K562 (cell line): ENCODE results near the gene ZC3H12C. TPM values are rescaled to one million over a fixed set of nuclear protein-coding genes. Genes with fewer than 3 reads are reported as not detected.

Experiments
- ATAC-seq: fragments of 200-7000 bp; cut with Tn5 transposase; 3 replicates; pipeline ENCODE4 v1.9.1; 2020; ENCODE audit warnings: moderate library complexity
- BruUV-seq: library from RNA; stranded (reverse); fragments of 400-500 nt; replicated peaks from 2 replicates; lab custom pipeline; 2021; lab: Mats Ljungman, UMichigan
- CTCF ChIA-PET: fragments of 300-600 bp; formaldehyde crosslinking; extraction: SDS; loops from one replicate; lab custom pipeline; 2021; ENCODE audit warnings: low intra/inter-chr PET ratio; lab: Yijun Ruan, JAX
- POLR2A ChIA-PET: fragments of 300-600, 350-650 bp; sonication (Branson Sonifier 250); formaldehyde crosslinking; extraction: SDS; loops from one replicate; lab custom pipeline; 2021; ENCODE audit warnings: antibody characterized with exemption, inconsistent platforms; lab: Yijun Ruan, JAX
- DNase-seq, 4 experiments: peaks; one replicate each; pipeline versions ENCODE4 v3.0.0 to v3.0.0-alpha.2; 2011 to 2018; ENCODE audit warnings: low spot score in 3 of 4, mixed read lengths in 3 of 4; ENCODE audit errors: extremely low read depth in 1 of 4
- FAIRE-seq: peaks from 2 replicates; lab custom pipeline; 2011; peaks lifted over from hg19 to GRCh38; lab: Jason Lieb, UNC
- H2AFZ ChIP-seq: 2 replicates; pipeline ENCODE4 v1.6.0; 2011; ENCODE audit warnings: low read depth, low read length, control low read depth, inconsistent platforms
- H3K27ac ChIP-seq: fragments of 200-600 bp; 3 replicates; pipeline ENCODE4 v1.8.0; 2011; ENCODE audit warnings: low read depth, mild to moderate bottlenecking, control low read depth, inconsistent platforms, low read length, moderate library complexity, mixed read lengths; ENCODE audit errors: extremely low read depth
- H3K27me3 ChIP-seq, 2 experiments: fragments of 300-600 bp in 1 of 2; 2 replicates in 1 of 2; 3 replicates in 1 of 2; pipeline versions ENCODE4 v1.6.0 to v1.8.0; 2011; ENCODE audit warnings: inconsistent platforms in 2 of 2, low read length in 2 of 2, mild to moderate bottlenecking in 1 of 2, mixed read lengths in 1 of 2, moderate library complexity in 1 of 2; ENCODE audit not compliant: control insufficient read depth in 2 of 2, insufficient read depth in 2 of 2
- H3K36me3 ChIP-seq: fragments of 300-600 bp; 3 replicates; pipeline ENCODE4 v1.8.0; 2011; ENCODE audit warnings: mild to moderate bottlenecking, low read length, inconsistent platforms; ENCODE audit not compliant: control insufficient read depth, insufficient read depth
- H3K4me1 ChIP-seq, 2 experiments: fragments of 200-600 bp in 1 of 2; replicated peaks in 1 of 2; 2 replicates in 1 of 2; 3 replicates in 1 of 2; pipeline versions ENCODE4 v1.5.1 to v1.8.0; 2011; ENCODE audit warnings: inconsistent platforms in 2 of 2, low read length in 2 of 2, mild to moderate bottlenecking in 1 of 2, mixed read lengths in 1 of 2, moderate library complexity in 1 of 2; ENCODE audit not compliant: control insufficient read depth in 2 of 2, insufficient read depth in 2 of 2
- H3K4me2 ChIP-seq: 2 replicates; pipeline ENCODE4 v1.6.1; 2011; ENCODE audit warnings: low read length, control low read depth, inconsistent platforms, mixed read lengths; ENCODE audit not compliant: insufficient read depth
- H3K4me3 ChIP-seq: fragments of 200-600 bp; sonication (generic), shearing (Covaris generic); 2 replicates; pipeline ENCODE4 v1.5.1; 2016; ENCODE audit warnings: control low read depth, inconsistent platforms
- H3K79me2 ChIP-seq: fragments of 200-600 bp; 3 replicates; pipeline ENCODE4 v1.8.0; 2011; ENCODE audit warnings: low read length, inconsistent platforms; ENCODE audit not compliant: control insufficient read depth, insufficient read depth
- H3K9ac ChIP-seq, 2 experiments: 2 replicates each; pipeline versions ENCODE4 v1.6.0 to v1.6.1; 2011; ENCODE audit warnings: low read depth in 2 of 2, low read length in 2 of 2, control low read depth in 1 of 2, inconsistent platforms in 1 of 2, mild to moderate bottlenecking in 1 of 2, mixed read lengths in 1 of 2; ENCODE audit not compliant: insufficient read depth in 1 of 2
- H3K9me1 ChIP-seq: one replicate; pipeline ENCODE4 v1.6.0; 2011; ENCODE audit warnings: inconsistent platforms, mild to moderate bottlenecking, low read length, moderate library complexity; ENCODE audit not compliant: control insufficient read depth, insufficient read depth
- H3K9me3 ChIP-seq: replicated peaks from 2 replicates; pipeline ENCODE4 v1.5.1; 2011; ENCODE audit warnings: low read depth, low read length, inconsistent platforms; ENCODE audit not compliant: control insufficient read depth, insufficient read depth
- H4K20me1 ChIP-seq: replicated peaks from 2 replicates; pipeline ENCODE4 v1.6.1; 2011; ENCODE audit warnings: low read length, inconsistent platforms, mixed read lengths; ENCODE audit not compliant: control insufficient read depth, insufficient read depth
- FOXM1 ChIP-seq, 2 experiments: fragments of 450-650 bp in 1 of 2; sonication (generic) in 1 of 2; formaldehyde crosslinking in 1 of 2; IDR thresholded peaks; 2 replicates each; pipeline versions ENCODE4 v1.6.1 to v1.9.0; 2017 to 2022; ENCODE audit warnings: low read depth in 2 of 2, mild to moderate bottlenecking in 2 of 2, missing genetic modification reagents in 1 of 2, moderate library complexity in 1 of 2
- HDGF ChIP-seq: fragments of 450-650 bp; IDR thresholded peaks from 2 replicates; pipeline ENCODE4 v1.6.1; 2016
- SREBF1 ChIP-seq: fragments of 150-350 bp; IDR thresholded peaks from 2 replicates; pipeline ENCODE4 v1.6.1; 2014; ENCODE audit warnings: antibody characterized with exemption, low read depth, low read length, borderline replicate concordance
- XRCC5 ChIP-seq: fragments of 200-400 bp; formaldehyde crosslinking; IDR thresholded peaks from 2 replicates; pipeline ENCODE4 v1.6.1; 2017; ENCODE audit warnings: low read depth, mild to moderate bottlenecking, low read length
- ZFP36 ChIP-seq: fragments of 150-350 bp; IDR thresholded peaks from 2 replicates; pipeline ENCODE4 v1.6.1; 2018; ENCODE audit warnings: low read length, low read depth; ENCODE audit not compliant: partially characterized antibody
- ZNF311 ChIP-seq: fragments of 250-450 bp; sonication (Bioruptor Pico); IDR thresholded peaks from 2 replicates; pipeline ENCODE4 v1.4.0; 2020; ENCODE audit warnings: mild to moderate bottlenecking, moderate library complexity
- ZNF699 ChIP-seq: fragments of 250-450 bp; sonication (Bioruptor Pico); IDR thresholded peaks from 2 replicates; pipeline ENCODE4 v1.8.0; 2021; ENCODE audit warnings: mild to moderate bottlenecking, moderate library complexity; ENCODE audit not compliant: insufficient replicate concordance
- ZNF764 ChIP-seq: fragments of 250-450 bp; sonication (Bioruptor Pico); IDR thresholded peaks from 2 replicates; pipeline ENCODE4 v1.4.0; 2020; ENCODE audit warnings: low read depth, mild to moderate bottlenecking, moderate library complexity
- ZNF79 ChIP-seq: fragments of 250-450 bp; sonication (Bioruptor Pico); IDR thresholded peaks from 2 replicates; pipeline ENCODE4 v1.4.0; 2020; ENCODE audit warnings: low read depth, mild to moderate bottlenecking, moderate library complexity
- WGBS: fragments of 100-300 bp; shearing (Covaris generic); methylation state at CpG from one replicate; pipeline ENCODE4 v1.1.6; 2016; ENCODE audit warnings: low coverage, mixed read lengths; ENCODE audit not compliant: insufficient coverage; ENCODE audit errors: missing lambda C conversion rate; 5-methylcytosine and 5-hydroxymethylcytosine counted together
- in situ Hi-C: fragments of 300-500 bp; cut with MboI; formaldehyde crosslinking; loops from 4 replicates; pipeline ENCODE4 v1.15.0; 2018; ENCODE audit warnings: inconsistent platforms, mixed read lengths
- intact Hi-C: fragments of 100-400 bp; cut with micrococcal nuclease; formaldehyde crosslinking; loops from 2 replicates; pipeline ENCODE4 v1.14.2; 2022
- polyA plus RNA-seq, 8 experiments: library from polyadenylated mRNA; depleted of rRNA in 4 of 8; stranded (reverse) in 5 of 8; unstranded in 3 of 8; fragments of >200 nt; fragmentation: Nextera tagmentation in 2 of 8; fragmentation: Illumina TruSeq in 1 of 8; extraction: Ambion mirVana in 2 of 8; extraction: Trizol in 1 of 8; gene quantifications; 2 replicates each; pipeline versions ENCODE4 v1.2.1 to v1.2.3, GENCODE V29; 2011 to 2014; ENCODE audit warnings: inconsistent platforms in 1 of 8, missing spikeins in 1 of 8
- total RNA-seq, 7 experiments: library from RNA; depleted of rRNA in 6 of 7; stranded (reverse); fragments of >200 nt in 6 of 7; fragmentation: Illumina TruSeq in 2 of 7; extraction: Trizol in 2 of 7; gene quantifications; 2 replicates each; pipeline versions ENCODE4 v1.2.1 to v1.2.3, GENCODE V29; 2011 to 2021; ENCODE audit warnings: low replicate concordance in 1 of 7
- TF ChIP-seq, protein P1 (sequence below): fragments of 250-450 bp; sonication (Bioruptor Pico); IDR thresholded peaks from 2 replicates; pipeline ENCODE4 v1.4.0; 2020; ENCODE audit warnings: mild to moderate bottlenecking, moderate library complexity
- TF ChIP-seq, protein P2 (sequence below): fragments of 450-650 bp; IDR thresholded peaks from 2 replicates; pipeline ENCODE4 v1.6.1; 2017; ENCODE audit warnings: antibody characterized with exemption, mild to moderate bottlenecking
- TF ChIP-seq, protein P3 (sequence below): fragments of 250-450 bp; sonication (Bioruptor Pico); IDR thresholded peaks from 2 replicates; pipeline ENCODE4 v1.4.0; 2020; ENCODE audit warnings: mild to moderate bottlenecking, moderate library complexity, borderline replicate concordance

Gene ZC3H12C
- total and polyA plus RNA-seq, 9 of the 15 experiments (the other 6 are each of a cell fraction or from before 2014, with no cell fraction given), result 0.56 to 5.9 (median 3.3) TPM

DNA sequence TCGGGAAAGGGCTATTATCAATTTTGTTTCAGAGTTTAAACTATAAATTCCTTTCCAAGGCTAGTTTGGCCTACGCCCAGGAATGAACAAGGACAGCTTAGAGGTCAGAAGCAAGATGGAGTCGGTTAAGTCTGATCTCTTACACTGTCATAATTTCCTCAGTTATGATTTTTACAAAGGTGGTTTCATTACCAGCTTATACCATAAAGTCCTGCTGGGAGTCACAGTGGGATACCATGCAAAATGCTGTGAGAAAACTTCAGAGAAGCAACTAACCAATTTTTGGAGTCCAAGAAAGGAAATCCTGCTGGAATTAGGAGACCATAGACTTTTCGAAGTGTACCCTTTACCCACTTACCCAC is 17.4 kb upstream of the ZC3H12C start:
- Histone ChIP-seq H4K20me1 (no peaks in the 10 kb centered on the region), H3K27me3 (no peaks in the 10 kb centered on the region), H3K4me1 (peaks cover 0 to 48% of the 10 kb centered on the region in 2 experiments; a peak in 3 of 5 replicates), H3K9me1 (no peaks in the 10 kb centered on the region), H2AFZ (peak overlapping the region; percentile 91; the same call in 1 of the 2 replicates), H3K36me3 (no peaks in the 10 kb centered on the region), H3K4me2 (peak overlapping the region; percentile 58; the same call in 1 of the 2 replicates), H3K4me3 (no peak overlapping the region), H3K9ac (no peak overlapping the region), H3K79me2 (no peaks in the 10 kb centered on the region), H3K9me3 (peaks cover 4% of the 10 kb centered on the region; the same call in 1 of the 2 replicates), H3K27ac (peak overlapping the region; percentile 75; the same call in 1 of the 3 replicates)
- ChIA-PET CTCF (no interaction called here), POLR2A (no interaction called here)
- no TSS peak for BruUV-seq
- FAIRE-seq (no peak), DNase-seq (no peak), ATAC-seq (no peak)
- 32% methylated on average over 4 of the region's 4 CpGs for WGBS
- in situ Hi-C loops (no loop called here), intact Hi-C loops (no loop called here)
- TF ChIP-seq HDGF (no peak), ZNF764 (CRISPR knock-in tag) (no peak), ZNF699 (CRISPR knock-in tag) (no peak), XRCC5 (no peak), ZNF79 (CRISPR knock-in tag) (peak; percentile 86), ZNF311 (CRISPR knock-in tag) (peak; percentile 99), SREBF1 (no peak), ZFP36 (no peak), FOXM1 (IDR thresholded peaks at IDR 0.05; ENCODE audit: low read depth) (no peak), FOXM1 (CRISPR knock-in tag; IDR thresholded peaks at IDR 0.05; ENCODE audit: low read depth) (no peak)
- TF ChIP-seq, protein P1, sequence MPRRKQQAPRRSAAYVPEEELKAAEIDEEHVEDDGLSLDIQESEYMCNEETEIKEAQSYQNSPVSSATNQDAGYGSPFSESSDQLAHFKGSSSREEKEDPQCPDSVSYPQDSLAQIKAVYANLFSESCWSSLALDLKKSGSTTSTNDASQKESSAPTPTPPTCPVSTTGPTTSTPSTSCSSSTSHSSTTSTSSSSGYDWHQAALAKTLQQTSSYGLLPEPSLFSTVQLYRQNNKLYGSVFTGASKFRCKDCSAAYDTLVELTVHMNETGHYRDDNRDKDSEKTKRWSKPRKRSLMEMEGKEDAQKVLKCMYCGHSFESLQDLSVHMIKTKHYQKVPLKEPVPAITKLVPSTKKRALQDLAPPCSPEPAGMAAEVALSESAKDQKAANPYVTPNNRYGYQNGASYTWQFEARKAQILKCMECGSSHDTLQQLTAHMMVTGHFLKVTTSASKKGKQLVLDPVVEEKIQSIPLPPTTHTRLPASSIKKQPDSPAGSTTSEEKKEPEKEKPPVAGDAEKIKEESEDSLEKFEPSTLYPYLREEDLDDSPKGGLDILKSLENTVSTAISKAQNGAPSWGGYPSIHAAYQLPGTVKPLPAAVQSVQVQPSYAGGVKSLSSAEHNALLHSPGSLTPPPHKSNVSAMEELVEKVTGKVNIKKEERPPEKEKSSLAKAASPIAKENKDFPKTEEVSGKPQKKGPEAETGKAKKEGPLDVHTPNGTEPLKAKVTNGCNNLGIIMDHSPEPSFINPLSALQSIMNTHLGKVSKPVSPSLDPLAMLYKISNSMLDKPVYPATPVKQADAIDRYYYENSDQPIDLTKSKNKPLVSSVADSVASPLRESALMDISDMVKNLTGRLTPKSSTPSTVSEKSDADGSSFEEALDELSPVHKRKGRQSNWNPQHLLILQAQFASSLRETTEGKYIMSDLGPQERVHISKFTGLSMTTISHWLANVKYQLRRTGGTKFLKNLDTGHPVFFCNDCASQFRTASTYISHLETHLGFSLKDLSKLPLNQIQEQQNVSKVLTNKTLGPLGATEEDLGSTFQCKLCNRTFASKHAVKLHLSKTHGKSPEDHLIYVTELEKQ (CRISPR knock-in tag), result peak; percentile 91; the same call in 1 of the 2 replicates
- TF ChIP-seq, protein P2, sequence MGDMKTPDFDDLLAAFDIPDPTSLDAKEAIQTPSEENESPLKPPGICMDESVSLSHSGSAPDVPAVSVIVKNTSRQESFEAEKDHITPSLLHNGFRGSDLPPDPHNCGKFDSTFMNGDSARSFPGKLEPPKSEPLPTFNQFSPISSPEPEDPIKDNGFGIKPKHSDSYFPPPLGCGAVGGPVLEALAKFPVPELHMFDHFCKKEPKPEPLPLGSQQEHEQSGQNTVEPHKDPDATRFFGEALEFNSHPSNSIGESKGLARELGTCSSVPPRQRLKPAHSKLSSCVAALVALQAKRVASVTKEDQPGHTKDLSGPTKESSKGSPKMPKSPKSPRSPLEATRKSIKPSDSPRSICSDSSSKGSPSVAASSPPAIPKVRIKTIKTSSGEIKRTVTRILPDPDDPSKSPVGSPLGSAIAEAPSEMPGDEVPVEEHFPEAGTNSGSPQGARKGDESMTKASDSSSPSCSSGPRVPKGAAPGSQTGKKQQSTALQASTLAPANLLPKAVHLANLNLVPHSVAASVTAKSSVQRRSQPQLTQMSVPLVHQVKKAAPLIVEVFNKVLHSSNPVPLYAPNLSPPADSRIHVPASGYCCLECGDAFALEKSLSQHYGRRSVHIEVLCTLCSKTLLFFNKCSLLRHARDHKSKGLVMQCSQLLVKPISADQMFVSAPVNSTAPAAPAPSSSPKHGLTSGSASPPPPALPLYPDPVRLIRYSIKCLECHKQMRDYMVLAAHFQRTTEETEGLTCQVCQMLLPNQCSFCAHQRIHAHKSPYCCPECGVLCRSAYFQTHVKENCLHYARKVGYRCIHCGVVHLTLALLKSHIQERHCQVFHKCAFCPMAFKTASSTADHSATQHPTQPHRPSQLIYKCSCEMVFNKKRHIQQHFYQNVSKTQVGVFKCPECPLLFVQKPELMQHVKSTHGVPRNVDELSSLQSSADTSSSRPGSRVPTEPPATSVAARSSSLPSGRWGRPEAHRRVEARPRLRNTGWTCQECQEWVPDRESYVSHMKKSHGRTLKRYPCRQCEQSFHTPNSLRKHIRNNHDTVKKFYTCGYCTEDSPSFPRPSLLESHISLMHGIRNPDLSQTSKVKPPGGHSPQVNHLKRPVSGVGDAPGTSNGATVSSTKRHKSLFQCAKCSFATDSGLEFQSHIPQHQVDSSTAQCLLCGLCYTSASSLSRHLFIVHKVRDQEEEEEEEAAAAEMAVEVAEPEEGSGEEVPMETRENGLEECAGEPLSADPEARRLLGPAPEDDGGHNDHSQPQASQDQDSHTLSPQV, result peak; percentile 87
- TF ChIP-seq, protein P3, sequence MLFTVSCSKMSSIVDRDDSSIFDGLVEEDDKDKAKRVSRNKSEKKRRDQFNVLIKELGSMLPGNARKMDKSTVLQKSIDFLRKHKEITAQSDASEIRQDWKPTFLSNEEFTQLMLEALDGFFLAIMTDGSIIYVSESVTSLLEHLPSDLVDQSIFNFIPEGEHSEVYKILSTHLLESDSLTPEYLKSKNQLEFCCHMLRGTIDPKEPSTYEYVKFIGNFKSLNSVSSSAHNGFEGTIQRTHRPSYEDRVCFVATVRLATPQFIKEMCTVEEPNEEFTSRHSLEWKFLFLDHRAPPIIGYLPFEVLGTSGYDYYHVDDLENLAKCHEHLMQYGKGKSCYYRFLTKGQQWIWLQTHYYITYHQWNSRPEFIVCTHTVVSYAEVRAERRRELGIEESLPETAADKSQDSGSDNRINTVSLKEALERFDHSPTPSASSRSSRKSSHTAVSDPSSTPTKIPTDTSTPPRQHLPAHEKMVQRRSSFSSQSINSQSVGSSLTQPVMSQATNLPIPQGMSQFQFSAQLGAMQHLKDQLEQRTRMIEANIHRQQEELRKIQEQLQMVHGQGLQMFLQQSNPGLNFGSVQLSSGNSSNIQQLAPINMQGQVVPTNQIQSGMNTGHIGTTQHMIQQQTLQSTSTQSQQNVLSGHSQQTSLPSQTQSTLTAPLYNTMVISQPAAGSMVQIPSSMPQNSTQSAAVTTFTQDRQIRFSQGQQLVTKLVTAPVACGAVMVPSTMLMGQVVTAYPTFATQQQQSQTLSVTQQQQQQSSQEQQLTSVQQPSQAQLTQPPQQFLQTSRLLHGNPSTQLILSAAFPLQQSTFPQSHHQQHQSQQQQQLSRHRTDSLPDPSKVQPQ (CRISPR knock-in tag), result peak; percentile 78
